HCT116 (cell line): Measurements from ENCODE around the gene TCEAL5.
A peak's percentile ranks its signal among the peaks of the same experiment; 100 is the strongest.

ENCODE experiments used
- EZH2 ChIP-seq: fragments of 200-600 bp; sonication (generic); IDR thresholded peaks from 2 replicates; pipeline ENCODE4 v1.6.1; 2017; ENCODE audit warnings: antibody characterized with exemption, mixed run types
- EZH2phosphoT487 ChIP-seq: fragments of 200-600 bp; IDR thresholded peaks from 2 replicates; pipeline ENCODE4 v1.6.1; 2018; ENCODE audit warnings: antibody characterized with exemption, borderline replicate concordance
- FOSL1 ChIP-seq: IDR thresholded peaks from 2 replicates; pipeline ENCODE4 v1.6.1; 2012; ENCODE audit warnings: low read depth
- JUND ChIP-seq: IDR thresholded peaks from 2 replicates; pipeline ENCODE4 v1.6.1; 2012
- POLR2A ChIP-seq: IDR thresholded peaks from 2 replicates; pipeline ENCODE4 v1.7.0; 2011; ENCODE audit warnings: borderline replicate concordance; ENCODE audit not compliant: insufficient read depth, insufficient read length; ENCODE audit errors: extremely low read depth
- POLR2AphosphoS5 ChIP-seq: IDR thresholded peaks from 2 replicates; pipeline ENCODE4 v1.6.1; 2011; ENCODE audit warnings: mild to moderate bottlenecking, low read depth, low read length, moderate library complexity
- RAD21 ChIP-seq: IDR thresholded peaks from 2 replicates; pipeline ENCODE4 v1.6.1; 2012; ENCODE audit warnings: low read depth, mild to moderate bottlenecking
- SIN3A ChIP-seq: IDR thresholded peaks from 2 replicates; pipeline ENCODE4 v1.6.1; 2012; ENCODE audit warnings: low read depth
- SRF ChIP-seq: IDR thresholded peaks from 2 replicates; pipeline ENCODE4 v1.6.1; 2012; ENCODE audit warnings: low read depth
- ZFX ChIP-seq: fragments of 450-650 bp; IDR thresholded peaks from 2 replicates; pipeline ENCODE4 v1.6.1; 2017
- ZNF274 ChIP-seq: fragments of 200-500 bp; sonication (Bioruptor generic); IDR thresholded peaks from 2 replicates; pipeline ENCODE4 v1.6.1; 2014; ENCODE audit warnings: mild to moderate bottlenecking, low read depth, low read length, inconsistent platforms
- TF ChIP-seq, protein P1 (sequence below), 3 experiments: fragments of 200-600 bp in 1 of 3; sonication (generic) in 1 of 3; IDR thresholded peaks in 2 of 3; conservative IDR thresholded peaks in 1 of 3; 2 replicates each; pipeline ENCODE4 v1.5.1; 2012 to 2017; ENCODE audit warnings: low read depth in 2 of 3, low read length in 2 of 3, antibody characterized with exemption in 1 of 3, borderline replicate concordance in 1 of 3, control low read depth in 1 of 3, mild to moderate bottlenecking in 1 of 3, mixed read lengths in 1 of 3, mixed run types in 1 of 3, moderate library complexity in 1 of 3; ENCODE audit not compliant: insufficient read depth in 1 of 3
- TF ChIP-seq, protein P2 (sequence below): IDR thresholded peaks from 2 replicates; pipeline ENCODE4 v1.6.1; 2012; ENCODE audit warnings: low read depth
- TF ChIP-seq, protein P3 (sequence below): IDR thresholded peaks from 2 replicates; pipeline ENCODE4 v1.6.1; 2012

DNA sequence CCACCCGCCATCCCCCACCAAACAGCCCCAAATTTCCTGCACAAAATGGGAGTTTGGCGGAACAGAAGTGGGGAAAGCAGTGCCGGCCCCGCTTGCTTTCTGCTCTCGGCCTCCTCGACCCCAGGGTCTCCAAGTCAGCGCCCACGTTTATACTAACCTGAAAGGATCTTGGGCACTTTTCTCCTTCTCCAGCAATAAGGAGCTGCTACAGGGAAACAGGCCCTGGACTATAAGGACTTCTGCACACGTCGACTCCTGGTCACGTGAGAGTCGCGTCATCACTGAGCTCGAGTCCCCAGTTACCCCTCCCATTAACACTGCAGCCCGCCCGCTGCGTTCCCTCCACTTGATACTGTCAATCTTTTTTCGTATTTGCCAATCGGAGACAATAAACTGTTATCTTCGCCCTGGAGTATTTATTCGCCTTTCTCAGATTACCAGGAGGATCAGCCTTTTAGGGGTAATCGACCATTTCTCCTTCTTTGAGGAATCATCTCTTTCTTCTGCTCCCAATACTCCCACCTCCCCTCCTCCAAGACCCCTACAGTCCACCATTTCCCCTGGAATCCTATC, 21.5 kb downstream of the TCEAL5 start, which contains the start of gene TCEAL8:
- TF ChIP-seq, protein P1, sequence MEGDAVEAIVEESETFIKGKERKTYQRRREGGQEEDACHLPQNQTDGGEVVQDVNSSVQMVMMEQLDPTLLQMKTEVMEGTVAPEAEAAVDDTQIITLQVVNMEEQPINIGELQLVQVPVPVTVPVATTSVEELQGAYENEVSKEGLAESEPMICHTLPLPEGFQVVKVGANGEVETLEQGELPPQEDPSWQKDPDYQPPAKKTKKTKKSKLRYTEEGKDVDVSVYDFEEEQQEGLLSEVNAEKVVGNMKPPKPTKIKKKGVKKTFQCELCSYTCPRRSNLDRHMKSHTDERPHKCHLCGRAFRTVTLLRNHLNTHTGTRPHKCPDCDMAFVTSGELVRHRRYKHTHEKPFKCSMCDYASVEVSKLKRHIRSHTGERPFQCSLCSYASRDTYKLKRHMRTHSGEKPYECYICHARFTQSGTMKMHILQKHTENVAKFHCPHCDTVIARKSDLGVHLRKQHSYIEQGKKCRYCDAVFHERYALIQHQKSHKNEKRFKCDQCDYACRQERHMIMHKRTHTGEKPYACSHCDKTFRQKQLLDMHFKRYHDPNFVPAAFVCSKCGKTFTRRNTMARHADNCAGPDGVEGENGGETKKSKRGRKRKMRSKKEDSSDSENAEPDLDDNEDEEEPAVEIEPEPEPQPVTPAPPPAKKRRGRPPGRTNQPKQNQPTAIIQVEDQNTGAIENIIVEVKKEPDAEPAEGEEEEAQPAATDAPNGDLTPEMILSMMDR (IDR thresholded peaks at IDR 0.05 in 2 of 3, conservative IDR thresholded peaks at IDR 0.05 in 1 of 3; ENCODE audit: borderline replicate concordance in 1 of 3, insufficient read depth in 1 of 3, low read depth in 2 of 3, low read length in 2 of 3), result no peak
- TF ChIP-seq JUND (no peak), SIN3A (peak; percentile 6; the same call in 1 of the 2 replicates), SRF (no peak), ZNF274 (no peak), EZH2phosphoT487 (no peak), POLR2AphosphoS5 (peak; percentile 76), ZFX (0 out of 2 replicates have a peak, but pooled peaks have one; percentile 31), EZH2 (no peak), POLR2A (no peak), FOSL1 (no peak), RAD21 (no peak)
- TF ChIP-seq, protein P2, sequence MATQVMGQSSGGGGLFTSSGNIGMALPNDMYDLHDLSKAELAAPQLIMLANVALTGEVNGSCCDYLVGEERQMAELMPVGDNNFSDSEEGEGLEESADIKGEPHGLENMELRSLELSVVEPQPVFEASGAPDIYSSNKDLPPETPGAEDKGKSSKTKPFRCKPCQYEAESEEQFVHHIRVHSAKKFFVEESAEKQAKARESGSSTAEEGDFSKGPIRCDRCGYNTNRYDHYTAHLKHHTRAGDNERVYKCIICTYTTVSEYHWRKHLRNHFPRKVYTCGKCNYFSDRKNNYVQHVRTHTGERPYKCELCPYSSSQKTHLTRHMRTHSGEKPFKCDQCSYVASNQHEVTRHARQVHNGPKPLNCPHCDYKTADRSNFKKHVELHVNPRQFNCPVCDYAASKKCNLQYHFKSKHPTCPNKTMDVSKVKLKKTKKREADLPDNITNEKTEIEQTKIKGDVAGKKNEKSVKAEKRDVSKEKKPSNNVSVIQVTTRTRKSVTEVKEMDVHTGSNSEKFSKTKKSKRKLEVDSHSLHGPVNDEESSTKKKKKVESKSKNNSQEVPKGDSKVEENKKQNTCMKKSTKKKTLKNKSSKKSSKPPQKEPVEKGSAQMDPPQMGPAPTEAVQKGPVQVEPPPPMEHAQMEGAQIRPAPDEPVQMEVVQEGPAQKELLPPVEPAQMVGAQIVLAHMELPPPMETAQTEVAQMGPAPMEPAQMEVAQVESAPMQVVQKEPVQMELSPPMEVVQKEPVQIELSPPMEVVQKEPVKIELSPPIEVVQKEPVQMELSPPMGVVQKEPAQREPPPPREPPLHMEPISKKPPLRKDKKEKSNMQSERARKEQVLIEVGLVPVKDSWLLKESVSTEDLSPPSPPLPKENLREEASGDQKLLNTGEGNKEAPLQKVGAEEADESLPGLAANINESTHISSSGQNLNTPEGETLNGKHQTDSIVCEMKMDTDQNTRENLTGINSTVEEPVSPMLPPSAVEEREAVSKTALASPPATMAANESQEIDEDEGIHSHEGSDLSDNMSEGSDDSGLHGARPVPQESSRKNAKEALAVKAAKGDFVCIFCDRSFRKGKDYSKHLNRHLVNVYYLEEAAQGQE, result no peak
- TF ChIP-seq, protein P3, sequence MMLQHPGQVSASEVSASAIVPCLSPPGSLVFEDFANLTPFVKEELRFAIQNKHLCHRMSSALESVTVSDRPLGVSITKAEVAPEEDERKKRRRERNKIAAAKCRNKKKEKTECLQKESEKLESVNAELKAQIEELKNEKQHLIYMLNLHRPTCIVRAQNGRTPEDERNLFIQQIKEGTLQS, result no peak
